GM19240 (cell line): ENCODE measurements around the gene PSTPIP2.
"Not testable (repeated sequence)": the region's sequence is repeated elsewhere in the genome, so short reads cannot be mapped to it uniquely, and the experiment has no call there.

Source experiments
- DNase-seq: peaks from one replicate; pipeline ENCODE4 v3.0.0; 2011; ENCODE audit warnings: low spot score; ENCODE audit not compliant: insufficient read length

The PSTPIP2 gene

GRCh38 chr18:46070232-46070631 is 1.8 kb downstream of the PSTPIP2 start:
- DNase-seq = no peak

- DNase-seq = no peak
Measured at GRCh38 chr18:46069524-46069923, 2.5 kb downstream of the PSTPIP2 start.

- no peak for DNase-seq
Measured at GRCh38 chr18:46068763-46069162, 3.3 kb downstream of the PSTPIP2 start.

GRCh38 chr18:46067438-46068007 is 4.5 kb downstream of the PSTPIP2 start:
- no peak for DNase-seq

GRCh38 chr18:46062781-46063180 is 9.3 kb downstream of the PSTPIP2 start:
- DNase-seq = no peak

- no peak for DNase-seq
Measured at GRCh38 chr18:46061796-46062195, 10.3 kb downstream of the PSTPIP2 start.

- no peak for DNase-seq
Measured at GRCh38 chr18:46061387-46061786, 10.7 kb downstream of the PSTPIP2 start.

- no peak for DNase-seq
Measured at GRCh38 chr18:46060359-46060841, 11.7 kb downstream of the PSTPIP2 start.

GRCh38 chr18:46055838-46056230 is 16.2 kb downstream of the PSTPIP2 start:
- no peak for DNase-seq

- DNase-seq = no peak
Measured at GRCh38 chr18:46054956-46055837, 16.9 kb downstream of the PSTPIP2 start.

- DNase-seq = no peak
Measured at GRCh38 chr18:46053368-46054095, 18.5 kb downstream of the PSTPIP2 start.

GRCh38 chr18:46051731-46052461 is 20.2 kb downstream of the PSTPIP2 start:
- DNase-seq = no peak

- no peak for DNase-seq
Measured at GRCh38 chr18:46050268-46050667, 21.8 kb downstream of the PSTPIP2 start.

GRCh38 chr18:46048641-46049040 is 23.4 kb downstream of the PSTPIP2 start:
- DNase-seq = no peak

- not testable (repeated sequence) for DNase-seq
Measured at GRCh38 chr18:46047369-46047768, 24.7 kb downstream of the PSTPIP2 start.

- no peak for DNase-seq
Measured at GRCh38 chr18:46046688-46047087, 25.4 kb downstream of the PSTPIP2 start.

GRCh38 chr18:46046126-46046525 is 25.9 kb downstream of the PSTPIP2 start:
- DNase-seq = no peak

GRCh38 chr18:46042571-46043123 is 29.4 kb downstream of the PSTPIP2 start:
- no peak for DNase-seq

- no peak for DNase-seq
Measured at GRCh38 chr18:46040747-46041104, 31.3 kb downstream of the PSTPIP2 start.

- no peak for DNase-seq
Measured at GRCh38 chr18:46040033-46040746, 31.9 kb downstream of the PSTPIP2 start.
